ENCODE measurements around the gene SCN3A.

The SCN3A gene

DNA sequence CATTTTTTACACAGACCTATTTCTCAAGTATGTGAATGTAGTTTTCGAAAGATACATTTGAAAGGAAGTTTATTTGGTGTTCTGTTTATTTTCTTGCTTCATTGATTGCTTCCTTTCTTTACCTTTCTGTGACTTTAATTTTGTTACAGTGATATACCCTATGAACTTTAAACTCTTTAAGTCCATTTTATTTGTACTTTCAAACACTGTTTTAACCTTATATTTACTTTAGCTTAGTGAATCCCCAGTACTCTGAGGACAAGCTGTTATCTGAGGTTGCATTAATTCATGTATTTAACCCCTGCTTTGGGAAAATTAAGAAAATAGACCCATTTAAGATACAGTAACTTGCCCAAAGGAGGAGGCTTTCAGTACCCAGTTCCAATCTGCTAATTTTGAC is 93.5 kb downstream of the SCN3A start:
- no peaks in the 10 kb centered on the region for H3K9me3 ChIP-seq (ENCODE audit: insufficient read depth, low read length, severe bottlenecking)
- no peak overlapping the region for H3K9ac ChIP-seq (ENCODE audit: low read depth, low read length)
- H3K4me3 ChIP-seq (ENCODE audit: low read depth in 1 of 2, low read length in 2 of 2) = no peak overlapping the region
- H3K4me2 ChIP-seq (ENCODE audit: insufficient read depth, low read length) = no peak overlapping the region
- H3K27ac ChIP-seq (ENCODE audit: low read length) = no peak overlapping the region
- H3K27me3 ChIP-seq (ENCODE audit: insufficient read depth, low read length, poor library complexity) = no peaks in the 10 kb centered on the region
- no peaks in the 10 kb centered on the region for H3K79me2 ChIP-seq (ENCODE audit: insufficient read depth, low read length)
- H3K36me3 ChIP-seq (ENCODE audit: insufficient read depth, low read length) = no peaks in the 10 kb centered on the region
- ATAC-seq (ENCODE audit: insufficient read depth, low read depth) = no peak
- DNase-seq = no peak
- H2AFZ ChIP-seq (ENCODE audit: low read depth, low read length) = no peak overlapping the region
- H3K4me1 ChIP-seq (ENCODE audit: insufficient read depth, low read length) = no peaks in the 10 kb centered on the region
- TF ChIP-seq EZH2 (IDR thresholded peaks at IDR 0.05; ENCODE audit: borderline replicate concordance, low read depth, low read length, severe bottlenecking) = no peak
- TF ChIP-seq, protein P1, sequence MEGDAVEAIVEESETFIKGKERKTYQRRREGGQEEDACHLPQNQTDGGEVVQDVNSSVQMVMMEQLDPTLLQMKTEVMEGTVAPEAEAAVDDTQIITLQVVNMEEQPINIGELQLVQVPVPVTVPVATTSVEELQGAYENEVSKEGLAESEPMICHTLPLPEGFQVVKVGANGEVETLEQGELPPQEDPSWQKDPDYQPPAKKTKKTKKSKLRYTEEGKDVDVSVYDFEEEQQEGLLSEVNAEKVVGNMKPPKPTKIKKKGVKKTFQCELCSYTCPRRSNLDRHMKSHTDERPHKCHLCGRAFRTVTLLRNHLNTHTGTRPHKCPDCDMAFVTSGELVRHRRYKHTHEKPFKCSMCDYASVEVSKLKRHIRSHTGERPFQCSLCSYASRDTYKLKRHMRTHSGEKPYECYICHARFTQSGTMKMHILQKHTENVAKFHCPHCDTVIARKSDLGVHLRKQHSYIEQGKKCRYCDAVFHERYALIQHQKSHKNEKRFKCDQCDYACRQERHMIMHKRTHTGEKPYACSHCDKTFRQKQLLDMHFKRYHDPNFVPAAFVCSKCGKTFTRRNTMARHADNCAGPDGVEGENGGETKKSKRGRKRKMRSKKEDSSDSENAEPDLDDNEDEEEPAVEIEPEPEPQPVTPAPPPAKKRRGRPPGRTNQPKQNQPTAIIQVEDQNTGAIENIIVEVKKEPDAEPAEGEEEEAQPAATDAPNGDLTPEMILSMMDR (IDR thresholded peaks at IDR 0.05; ENCODE audit: borderline replicate concordance, extremely low read depth, low read length, poor library complexity, severe bottlenecking) = no peak
- no peaks in the 10 kb centered on the region for H4K20me1 ChIP-seq (ENCODE audit: insufficient read depth, low read length)

DNA sequence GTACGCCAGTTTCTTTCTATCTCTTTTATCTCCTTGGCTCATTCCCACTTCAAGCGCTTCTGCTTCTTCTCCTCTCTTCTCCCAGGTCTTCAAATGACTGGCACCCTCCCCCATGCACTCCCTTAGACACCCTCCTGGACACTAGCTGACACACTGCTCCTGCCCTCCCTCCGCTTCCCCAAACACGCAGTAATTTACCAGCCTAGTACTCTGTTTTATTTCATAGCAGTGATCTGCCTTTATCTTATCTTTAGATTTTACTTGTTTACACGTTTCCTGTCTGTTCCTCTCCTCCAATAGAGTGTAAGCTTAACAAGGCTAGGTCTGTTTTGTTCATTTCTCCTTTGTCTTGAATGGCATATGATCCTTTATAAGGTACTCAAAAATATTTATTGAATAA is 93.9 kb downstream of the SCN3A start:
- H4K20me1 ChIP-seq (ENCODE audit: insufficient read depth, low read length) = no peaks in the 10 kb centered on the region
- no peaks in the 10 kb centered on the region for H3K27me3 ChIP-seq (ENCODE audit: insufficient read depth, low read length, poor library complexity)
- H3K4me1 ChIP-seq (ENCODE audit: insufficient read depth, low read length) = no peaks in the 10 kb centered on the region
- no peak overlapping the region for H3K4me3 ChIP-seq (ENCODE audit: low read depth in 1 of 2, low read length in 2 of 2)
- H3K4me2 ChIP-seq (ENCODE audit: insufficient read depth, low read length) = no peak overlapping the region
- no peak overlapping the region for H2AFZ ChIP-seq (ENCODE audit: low read depth, low read length)
- H3K36me3 ChIP-seq (ENCODE audit: insufficient read depth, low read length) = no peaks in the 10 kb centered on the region
- no peak for ATAC-seq (ENCODE audit: insufficient read depth, low read depth)
- no peak overlapping the region for H3K27ac ChIP-seq (ENCODE audit: low read length)
- no peaks in the 10 kb centered on the region for H3K9me3 ChIP-seq (ENCODE audit: insufficient read depth, low read length, severe bottlenecking)
- DNase-seq = no peak
- TF ChIP-seq, protein P1 (IDR thresholded peaks at IDR 0.05; ENCODE audit: borderline replicate concordance, extremely low read depth, low read length, poor library complexity, severe bottlenecking) = no peak
- no peak for TF ChIP-seq EZH2 (IDR thresholded peaks at IDR 0.05; ENCODE audit: borderline replicate concordance, low read depth, low read length, severe bottlenecking)
- no peak overlapping the region for H3K9ac ChIP-seq (ENCODE audit: low read depth, low read length)
- H3K79me2 ChIP-seq (ENCODE audit: insufficient read depth, low read length) = no peaks in the 10 kb centered on the region

DNA sequence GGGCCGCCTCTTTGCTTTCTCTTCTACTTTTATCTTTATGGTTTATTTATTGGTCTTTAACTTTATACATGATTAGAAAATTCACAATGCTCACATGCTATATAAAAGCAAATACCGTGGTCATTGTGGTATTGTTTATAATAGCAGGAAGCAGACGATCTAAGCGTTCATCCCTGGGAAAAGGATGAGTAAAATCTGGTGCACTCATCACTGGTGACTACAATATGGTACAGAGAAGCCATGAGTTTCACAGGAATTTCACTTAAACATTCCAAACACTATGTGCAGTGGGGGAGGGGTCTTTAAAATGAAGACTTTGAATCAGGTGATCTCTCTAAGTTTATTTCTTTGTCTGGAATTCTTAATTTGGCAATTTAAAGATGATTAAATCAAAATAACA is 97.9 kb downstream of the SCN3A start:
- no peak overlapping the region for H3K27ac ChIP-seq (ENCODE audit: low read length)
- DNase-seq (no peak), ATAC-seq (ENCODE audit: insufficient read depth, low read depth) (no peak; the same call in 2 of the 3 replicates)
- H3K79me2 ChIP-seq (ENCODE audit: insufficient read depth, low read length) = no peaks in the 10 kb centered on the region
- H3K9me3 ChIP-seq (ENCODE audit: insufficient read depth, low read length, severe bottlenecking) = no peaks in the 10 kb centered on the region
- no peak overlapping the region for H3K4me3 ChIP-seq (ENCODE audit: low read depth in 1 of 2, low read length in 2 of 2)
- no peak for TF ChIP-seq EZH2 (IDR thresholded peaks at IDR 0.05; ENCODE audit: borderline replicate concordance, low read depth, low read length, severe bottlenecking)
- TF ChIP-seq, protein P1 (IDR thresholded peaks at IDR 0.05; ENCODE audit: borderline replicate concordance, extremely low read depth, low read length, poor library complexity, severe bottlenecking) = no peak
- no peak overlapping the region for H3K4me2 ChIP-seq (ENCODE audit: insufficient read depth, low read length)
- no peaks in the 10 kb centered on the region for H4K20me1 ChIP-seq (ENCODE audit: insufficient read depth, low read length)
- H3K27me3 ChIP-seq (ENCODE audit: insufficient read depth, low read length, poor library complexity) = no peaks in the 10 kb centered on the region
- no peak overlapping the region for H2AFZ ChIP-seq (ENCODE audit: low read depth, low read length)
- H3K4me1 ChIP-seq (ENCODE audit: insufficient read depth, low read length) = no peaks in the 10 kb centered on the region
- H3K9ac ChIP-seq (ENCODE audit: low read depth, low read length) = no peak overlapping the region
- H3K36me3 ChIP-seq (ENCODE audit: insufficient read depth, low read length) = no peaks in the 10 kb centered on the region

All from DND-41 (cell line).